HG02943 (cell line): ENCODE measurements around the gene C11orf58.

ENCODE experiments used
- ATAC-seq: cut with Tn5 transposase; IDR thresholded peaks from one replicate; pipeline ENCODE4 v1.9.1; 2021; ENCODE audit warnings: mild to moderate bottlenecking, low read depth, moderate library complexity; ENCODE audit not compliant: unreplicated experiment

C11orf58 gene

DNA sequence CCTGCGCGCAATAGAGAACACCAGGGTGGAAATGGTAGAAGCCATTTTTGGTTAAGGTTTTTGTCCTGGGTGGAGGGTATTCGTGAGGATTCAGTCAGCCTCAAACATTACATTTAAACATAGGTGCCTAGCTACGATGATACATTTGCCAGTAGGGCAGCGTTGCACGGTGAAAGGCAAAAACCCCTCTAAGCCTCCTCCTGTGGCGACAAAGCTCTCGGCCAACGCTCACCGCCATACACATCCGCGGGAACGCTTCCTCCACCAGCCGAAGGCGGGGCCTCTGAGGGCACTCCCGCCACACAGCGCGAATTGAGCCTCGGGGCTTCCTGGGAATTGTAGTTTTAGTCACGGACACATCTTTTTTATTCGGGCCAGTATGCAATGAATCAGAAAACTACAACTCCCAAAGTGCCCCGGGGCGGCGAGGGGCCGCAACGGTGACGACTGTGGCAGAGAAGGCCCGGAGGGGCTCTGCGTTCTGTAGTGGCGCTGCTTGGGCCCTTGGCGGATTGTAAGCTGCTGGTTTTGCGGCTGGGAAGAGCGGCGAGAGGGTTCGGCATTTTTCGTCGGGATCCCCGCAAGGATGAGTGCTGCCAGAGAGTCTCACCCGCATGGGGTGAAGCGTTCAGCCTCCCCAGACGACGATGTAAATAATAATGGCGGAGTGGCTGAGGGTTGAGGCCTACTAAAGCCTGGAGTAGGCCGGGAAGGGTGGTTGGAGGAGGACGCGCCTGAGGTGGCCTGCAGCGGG lies at the start of gene C11orf58:
TSS of gene C11orf58 (plus strand) at position 455 of the 754 bp plus-strand sequence. CDS start at position 587, 132 bp downstream.
- ATAC-seq: peak; percentile 99

DNA sequence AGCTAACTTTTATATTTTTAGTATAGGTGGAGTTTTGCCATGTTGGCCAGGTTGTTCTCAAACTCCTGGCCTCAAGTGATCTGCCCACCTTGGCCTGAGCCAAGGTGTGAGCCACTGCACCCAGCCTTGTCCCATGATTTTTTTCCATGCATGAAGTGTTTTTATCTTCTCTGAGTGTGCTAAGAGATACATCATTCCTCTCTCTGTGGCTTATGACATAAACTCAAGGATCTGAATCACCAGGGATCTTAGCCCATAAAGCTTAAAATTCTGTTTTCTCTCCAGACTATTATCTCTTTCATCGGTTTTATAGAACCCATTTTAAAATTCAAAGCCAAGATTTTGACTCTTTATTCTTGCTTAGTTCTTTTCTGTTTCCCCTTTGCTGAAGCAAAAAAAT lies 48.4 kb upstream of the C11orf58 start:
- ATAC-seq: no peak

GRCh38 chr11:16703795-16704194 lies 34.7 kb upstream of the C11orf58 start:
- no peak for ATAC-seq

DNA sequence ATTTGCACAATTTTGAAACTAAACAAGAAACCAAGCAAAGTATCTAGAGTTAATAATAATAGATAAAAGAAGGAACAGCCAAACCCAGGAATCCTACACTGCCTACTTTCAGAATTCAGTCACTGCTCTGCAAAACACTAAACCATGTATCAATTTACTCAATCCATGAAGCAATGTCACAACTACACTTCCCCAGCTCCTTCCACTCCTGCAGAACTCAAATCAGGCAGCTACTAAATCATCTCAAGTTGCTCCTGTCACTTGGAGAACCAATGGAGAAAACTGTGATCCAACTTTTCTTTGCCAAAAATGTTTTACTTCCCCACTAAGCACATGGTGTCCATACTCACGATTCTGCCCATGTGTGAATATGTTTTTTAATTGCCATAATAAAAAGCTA lies 24.9 kb upstream of the C11orf58 start:
- ATAC-seq: no peak

GRCh38 chr11:16722581-16723344 lies 15.7 kb upstream of the C11orf58 start:
- ATAC-seq: no peak

- ATAC-seq: no peak
These were observed 10.6 kb upstream of the C11orf58 start for GRCh38 chr11:16727806-16728205.

DNA sequence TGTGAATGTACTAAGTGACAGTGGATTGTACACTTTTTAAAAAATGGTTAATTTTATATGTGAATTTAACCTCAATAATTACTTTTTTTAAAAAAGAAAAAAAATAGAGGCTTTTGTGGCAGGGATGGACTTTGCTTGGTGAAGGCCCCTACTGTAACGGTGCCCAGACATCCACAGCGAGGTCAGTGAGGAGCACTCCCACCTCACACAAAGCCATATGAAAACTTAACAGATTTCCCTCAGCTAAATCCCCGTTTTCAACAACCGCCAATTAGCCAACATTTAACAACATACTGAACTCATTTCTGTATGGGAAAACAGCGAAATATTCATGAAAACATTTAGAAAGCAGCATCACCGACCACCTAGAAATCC lies 642 bp upstream of the C11orf58 start:
- ATAC-seq: peak; percentile 9

DNA sequence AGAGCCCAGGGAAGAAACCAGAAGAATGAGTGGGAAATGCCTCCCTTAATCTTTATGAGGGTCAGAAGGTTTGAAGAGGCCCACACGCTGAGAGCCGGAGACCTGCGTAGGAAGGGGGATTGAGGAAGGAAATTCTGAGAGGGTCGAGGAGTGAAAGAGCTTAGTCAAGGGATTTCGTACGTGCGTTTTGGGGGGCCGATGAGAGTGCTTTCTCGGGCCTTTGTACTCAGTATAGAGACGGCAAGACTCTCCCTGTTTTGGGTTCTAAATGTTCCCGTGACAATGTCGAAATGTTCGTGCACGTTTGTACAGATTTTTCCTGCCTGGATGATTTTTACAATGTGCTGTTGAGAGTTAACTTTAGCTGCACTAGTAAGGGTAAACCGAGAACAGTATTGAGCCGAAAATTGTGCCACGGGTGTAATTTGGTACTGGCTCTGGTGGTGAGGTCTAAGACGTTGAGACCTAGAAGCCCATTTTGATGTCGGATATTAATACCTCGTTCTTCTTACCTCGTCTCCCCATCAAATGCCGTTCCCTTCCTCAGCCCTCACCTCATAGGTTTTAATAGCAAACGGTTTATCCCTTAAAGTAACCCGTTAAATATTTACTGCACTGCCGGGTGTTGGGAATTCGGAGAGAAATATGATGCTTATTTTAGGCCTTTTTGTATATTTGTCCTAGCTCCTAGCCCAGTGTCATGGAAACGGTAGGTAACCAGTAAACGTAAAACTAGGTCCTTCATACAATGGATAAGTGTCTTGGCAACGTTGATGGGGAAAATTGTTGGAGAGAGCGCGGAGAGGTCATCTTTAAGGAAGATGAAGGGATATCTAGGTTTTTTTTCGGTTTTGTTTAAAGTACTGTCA lies 734 bp downstream of the C11orf58 start:
- no peak for ATAC-seq

- no peak for ATAC-seq
These were observed 3.0 kb downstream of the C11orf58 start for GRCh38 chr11:16741473-16741872.

- ATAC-seq: no peak
These were observed 5.0 kb downstream of the C11orf58 start for GRCh38 chr11:16743478-16743877.

- no peak for ATAC-seq
These were observed 5.8 kb downstream of the C11orf58 start for GRCh38 chr11:16744128-16744725.

DNA sequence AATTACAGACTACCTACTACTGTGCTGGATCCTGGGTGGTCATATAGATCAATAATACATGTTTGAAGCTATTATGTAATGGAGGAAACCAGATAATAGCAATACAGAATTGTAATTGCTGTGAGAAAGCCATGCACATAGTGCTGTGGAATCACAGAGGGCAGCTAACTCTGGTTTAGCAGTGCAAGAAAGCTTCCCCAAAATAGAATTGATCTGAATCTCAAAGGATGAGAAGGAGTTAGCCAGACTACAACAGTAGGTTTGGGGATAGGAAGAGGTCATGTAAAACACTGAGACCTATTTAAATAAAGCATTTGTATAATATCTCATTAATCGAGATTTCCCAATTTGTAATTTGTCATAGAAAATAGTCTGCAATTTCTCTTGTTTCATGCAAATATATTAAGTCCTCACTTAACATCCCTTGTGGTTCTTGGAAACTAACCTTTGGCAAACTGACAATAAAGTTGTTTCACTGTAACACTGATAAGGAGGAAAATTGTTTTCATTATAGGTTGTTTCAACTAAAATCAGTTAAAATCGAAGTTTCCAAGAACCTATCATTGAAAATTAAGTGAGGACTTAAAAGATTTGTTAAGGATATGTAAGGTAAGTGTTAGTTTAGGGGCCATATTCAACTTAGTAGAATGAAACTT lies 7.6 kb downstream of the C11orf58 start:
- ATAC-seq: no peak

DNA sequence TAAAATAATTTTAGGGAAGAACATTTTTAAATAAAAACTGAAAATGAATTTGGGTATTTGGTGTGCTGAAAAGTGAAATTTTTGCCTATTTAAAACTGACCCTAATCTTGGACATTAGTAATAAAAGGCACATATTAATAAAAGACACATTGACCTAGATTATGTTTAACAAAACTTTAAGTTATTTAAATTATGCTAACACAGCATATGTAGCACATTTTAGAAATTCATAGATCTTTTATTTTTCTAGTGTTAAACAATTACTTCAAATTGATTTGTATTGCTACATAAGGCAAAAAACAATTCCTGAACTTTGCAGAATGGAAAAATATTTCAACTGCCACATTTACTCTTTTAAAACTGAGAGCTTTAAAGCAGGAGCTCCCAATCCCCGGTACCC lies 10.6 kb downstream of the C11orf58 start:
- ATAC-seq: no peak

DNA sequence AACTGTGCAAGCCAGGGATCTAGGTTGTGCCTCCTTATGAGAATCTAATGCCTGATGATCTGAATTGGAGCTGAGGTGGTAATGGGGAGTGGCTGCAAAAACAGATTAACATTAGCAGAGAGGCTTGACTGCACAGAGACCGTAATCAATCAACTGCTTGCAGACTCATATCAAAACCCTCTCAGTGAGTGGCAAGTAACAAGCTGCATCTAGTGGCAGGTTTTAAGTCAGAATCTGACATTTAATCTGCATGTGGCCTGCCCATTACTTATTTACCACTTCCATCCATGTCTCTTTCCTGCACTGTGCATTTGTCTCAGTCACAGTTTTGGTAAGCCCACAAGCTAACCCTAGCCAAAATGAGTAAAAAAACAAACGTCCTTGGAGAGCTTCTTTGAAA lies 11.2 kb downstream of the C11orf58 start:
- no peak for ATAC-seq

DNA sequence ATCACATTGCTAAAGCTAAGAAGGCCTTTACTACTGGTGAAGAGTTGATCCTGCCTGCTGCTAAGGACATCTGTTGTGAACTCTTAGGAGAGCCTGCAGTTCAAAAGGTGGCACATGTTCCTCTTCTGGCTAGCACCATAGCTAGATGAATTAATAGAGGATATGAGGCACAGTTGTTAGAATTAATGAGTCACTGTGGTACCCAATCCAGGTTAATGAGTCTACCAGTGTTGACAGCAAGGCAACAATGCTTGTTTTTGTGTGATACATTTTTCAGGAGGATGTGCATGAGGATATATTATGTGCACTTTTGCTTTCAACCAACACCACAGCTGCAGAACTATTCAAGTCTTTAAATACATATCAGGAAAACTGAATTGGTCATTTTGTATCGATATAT lies 12.0 kb downstream of the C11orf58 start:
- no peak for ATAC-seq

GRCh38 chr11:16758382-16759024 lies 20.1 kb downstream of the C11orf58 start:
- ATAC-seq: no peak

- ATAC-seq: no peak
These were observed 21.5 kb downstream of the C11orf58 start for GRCh38 chr11:16759857-16760508.

GRCh38 chr11:16763746-16764145 lies 25.3 kb downstream of the C11orf58 start:
- ATAC-seq: no peak

DNA sequence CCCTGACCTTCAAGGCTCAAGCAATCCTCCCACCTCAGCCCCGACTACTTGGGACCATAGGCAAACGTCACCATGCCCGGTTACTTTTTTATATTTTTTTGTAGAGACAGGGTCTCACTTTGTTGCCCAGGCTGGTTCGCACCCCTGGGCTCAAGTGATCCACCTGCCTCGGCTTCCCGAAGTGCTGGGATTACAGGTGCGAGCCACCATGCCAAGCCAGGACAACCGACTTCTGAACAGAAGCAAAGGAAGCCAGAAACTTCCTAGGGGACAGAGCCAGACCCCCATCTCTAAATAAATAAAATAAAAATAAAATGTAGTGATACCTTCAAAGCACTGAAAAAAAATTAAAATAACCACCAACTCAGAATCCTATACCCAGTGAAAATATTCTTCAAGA lies 26.4 kb downstream of the C11orf58 start:
- no peak for ATAC-seq
